DOHH2 (cell line): ENCODE data around the gene ARHGDIB.

Experiments used
- EZH2phosphoT487 ChIP-seq: fragments of 200-600 bp; sonication (generic); IDR thresholded peaks from 2 replicates; pipeline ENCODE4 v1.6.1; 2017; ENCODE audit warnings: borderline replicate concordance, mild to moderate bottlenecking, antibody characterized with exemption, low read length, moderate library complexity, mixed read lengths
- TF ChIP-seq, protein P1 (sequence below): fragments of 200-600 bp; sonication (generic); IDR thresholded peaks from one replicate; pipeline ENCODE4 v1.5.1; 2014; ENCODE audit warnings: antibody characterized with exemption, mild to moderate bottlenecking, low read depth, low read length; ENCODE audit not compliant: poor library complexity, severe bottlenecking

DNA sequence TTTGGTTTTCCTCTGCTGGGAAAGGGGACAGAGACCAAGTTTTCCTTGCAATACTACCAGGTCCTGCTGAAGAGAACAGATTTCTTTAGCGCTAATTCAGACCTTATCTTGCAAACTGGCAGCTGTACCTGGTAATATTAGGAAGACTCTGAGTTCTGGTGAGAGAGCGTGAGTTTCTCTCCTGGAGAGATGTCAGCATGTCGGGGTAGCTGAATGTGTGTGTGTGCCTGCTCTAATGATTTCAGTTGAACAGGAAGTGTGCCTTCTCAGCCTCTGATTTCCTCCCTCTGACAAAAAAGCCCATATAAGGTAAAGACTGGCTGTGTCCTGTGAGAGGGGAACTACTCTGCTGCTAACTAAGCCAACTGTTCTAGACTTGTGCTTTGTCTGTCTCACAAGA is 12.7 kb downstream of the ARHGDIB start:
- TF ChIP-seq EZH2phosphoT487: no peak
- TF ChIP-seq, protein P1, sequence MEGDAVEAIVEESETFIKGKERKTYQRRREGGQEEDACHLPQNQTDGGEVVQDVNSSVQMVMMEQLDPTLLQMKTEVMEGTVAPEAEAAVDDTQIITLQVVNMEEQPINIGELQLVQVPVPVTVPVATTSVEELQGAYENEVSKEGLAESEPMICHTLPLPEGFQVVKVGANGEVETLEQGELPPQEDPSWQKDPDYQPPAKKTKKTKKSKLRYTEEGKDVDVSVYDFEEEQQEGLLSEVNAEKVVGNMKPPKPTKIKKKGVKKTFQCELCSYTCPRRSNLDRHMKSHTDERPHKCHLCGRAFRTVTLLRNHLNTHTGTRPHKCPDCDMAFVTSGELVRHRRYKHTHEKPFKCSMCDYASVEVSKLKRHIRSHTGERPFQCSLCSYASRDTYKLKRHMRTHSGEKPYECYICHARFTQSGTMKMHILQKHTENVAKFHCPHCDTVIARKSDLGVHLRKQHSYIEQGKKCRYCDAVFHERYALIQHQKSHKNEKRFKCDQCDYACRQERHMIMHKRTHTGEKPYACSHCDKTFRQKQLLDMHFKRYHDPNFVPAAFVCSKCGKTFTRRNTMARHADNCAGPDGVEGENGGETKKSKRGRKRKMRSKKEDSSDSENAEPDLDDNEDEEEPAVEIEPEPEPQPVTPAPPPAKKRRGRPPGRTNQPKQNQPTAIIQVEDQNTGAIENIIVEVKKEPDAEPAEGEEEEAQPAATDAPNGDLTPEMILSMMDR: no peak
